HCEC 1CT (cell line): ENCODE results near the gene RAB5B.
A peak's percentile ranks its signal among the peaks of the same experiment; 100 is the strongest.
"Not testable (repeated sequence)": the region's sequence is repeated elsewhere in the genome, so short reads cannot be mapped to it uniquely, and the experiment has no call there.

Experiments used
- DNase-seq: peaks from one replicate; pipeline ENCODE4 v3.0.0-alpha.2; 2017

Gene RAB5B

GRCh38 chr12:56020423-56021184, 46.7 kb downstream of the RAB5B start, which contains the start of gene IKZF4:
IKZF4 (plus strand) TSS chr12:56021043; CDS start chr12:56021494, 451 bp downstream.
- DNase-seq: no peak

- no peak for DNase-seq
Measured at GRCh38 chr12:56021889-56022497, 48.1 kb downstream of the RAB5B start.

GRCh38 chr12:56028511-56029165, 54.8 kb downstream of the RAB5B start:
- no peak for DNase-seq

- peak; percentile 40 for DNase-seq
Measured at GRCh38 chr12:56029166-56029519, 55.3 kb downstream of the RAB5B start.

- DNase-seq: peak; percentile 60
Measured at GRCh38 chr12:56029666-56030293, 55.9 kb downstream of the RAB5B start.

GRCh38 chr12:56031987-56032386, 58.1 kb downstream of the RAB5B start:
- DNase-seq: no peak

GRCh38 chr12:56034586-56035332, 60.9 kb downstream of the RAB5B start:
- DNase-seq: no peak

GRCh38 chr12:56037161-56037560, 63.3 kb downstream of the RAB5B start:
- no peak for DNase-seq

- no peak for DNase-seq
Measured at GRCh38 chr12:56038022-56038655, 64.3 kb downstream of the RAB5B start.

- no peak for DNase-seq
Measured at GRCh38 chr12:56040151-56040550, 66.3 kb downstream of the RAB5B start.

- DNase-seq: no peak
Measured at GRCh38 chr12:56040963-56041551, 67.2 kb downstream of the RAB5B start.

GRCh38 chr12:56041552-56042429, 67.9 kb downstream of the RAB5B start, which contains the start of gene RPS26:
RPS26 (plus strand) TSS chr12:56041918; CDS start chr12:56042167, 249 bp downstream.
- DNase-seq: peak; percentile 99

- DNase-seq: not testable (repeated sequence)
Measured at GRCh38 chr12:56042430-56042813, 68.5 kb downstream of the RAB5B start.

GRCh38 chr12:56042843-56043242, 69.0 kb downstream of the RAB5B start:
- no peak for DNase-seq
